ENCODE data around the gene CADPS2.

Gene CADPS2

DNA sequence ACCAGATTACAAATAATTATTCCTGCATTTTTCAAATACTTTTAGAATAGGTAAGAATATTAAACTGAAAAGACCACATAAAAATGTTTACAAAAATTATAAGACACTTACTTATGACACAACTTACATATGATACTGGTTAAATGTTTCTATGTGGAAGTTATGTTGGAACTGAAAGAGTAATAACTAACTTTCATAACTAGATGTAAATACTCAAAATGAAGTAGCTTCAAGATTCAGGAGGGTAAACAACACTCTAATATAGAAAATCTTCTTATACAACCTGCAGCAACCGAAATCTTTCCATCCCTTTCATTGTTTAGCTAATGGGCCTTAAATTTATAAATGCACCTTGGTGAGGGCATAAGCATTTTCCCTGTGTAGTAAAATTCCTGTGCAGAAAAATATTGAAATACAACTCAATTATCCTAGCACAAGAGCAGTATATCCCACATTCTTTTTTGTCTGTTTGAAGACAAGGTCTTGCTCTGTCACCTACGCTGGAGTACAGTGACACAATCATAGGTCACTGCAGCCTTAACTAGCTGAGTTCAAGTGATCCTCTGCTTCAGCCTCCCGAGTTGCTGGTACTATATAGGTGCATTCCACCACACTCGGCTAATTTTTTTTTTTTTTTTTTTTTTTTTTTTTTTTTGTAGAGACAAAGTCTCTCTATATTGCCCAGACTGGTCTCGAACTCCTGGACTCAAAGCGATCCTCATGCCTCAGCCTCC is 168.7 kb downstream of the CADPS2 start:
- no peak overlapping the region for H3K27ac ChIP-seq
- TF ChIP-seq, protein P1, sequence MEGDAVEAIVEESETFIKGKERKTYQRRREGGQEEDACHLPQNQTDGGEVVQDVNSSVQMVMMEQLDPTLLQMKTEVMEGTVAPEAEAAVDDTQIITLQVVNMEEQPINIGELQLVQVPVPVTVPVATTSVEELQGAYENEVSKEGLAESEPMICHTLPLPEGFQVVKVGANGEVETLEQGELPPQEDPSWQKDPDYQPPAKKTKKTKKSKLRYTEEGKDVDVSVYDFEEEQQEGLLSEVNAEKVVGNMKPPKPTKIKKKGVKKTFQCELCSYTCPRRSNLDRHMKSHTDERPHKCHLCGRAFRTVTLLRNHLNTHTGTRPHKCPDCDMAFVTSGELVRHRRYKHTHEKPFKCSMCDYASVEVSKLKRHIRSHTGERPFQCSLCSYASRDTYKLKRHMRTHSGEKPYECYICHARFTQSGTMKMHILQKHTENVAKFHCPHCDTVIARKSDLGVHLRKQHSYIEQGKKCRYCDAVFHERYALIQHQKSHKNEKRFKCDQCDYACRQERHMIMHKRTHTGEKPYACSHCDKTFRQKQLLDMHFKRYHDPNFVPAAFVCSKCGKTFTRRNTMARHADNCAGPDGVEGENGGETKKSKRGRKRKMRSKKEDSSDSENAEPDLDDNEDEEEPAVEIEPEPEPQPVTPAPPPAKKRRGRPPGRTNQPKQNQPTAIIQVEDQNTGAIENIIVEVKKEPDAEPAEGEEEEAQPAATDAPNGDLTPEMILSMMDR (IDR thresholded peaks at IDR 0.05), result no peak
- TF ChIP-seq ZFX (IDR thresholded peaks at IDR 0.05; ENCODE audit: borderline replicate concordance), result no peak

DNA sequence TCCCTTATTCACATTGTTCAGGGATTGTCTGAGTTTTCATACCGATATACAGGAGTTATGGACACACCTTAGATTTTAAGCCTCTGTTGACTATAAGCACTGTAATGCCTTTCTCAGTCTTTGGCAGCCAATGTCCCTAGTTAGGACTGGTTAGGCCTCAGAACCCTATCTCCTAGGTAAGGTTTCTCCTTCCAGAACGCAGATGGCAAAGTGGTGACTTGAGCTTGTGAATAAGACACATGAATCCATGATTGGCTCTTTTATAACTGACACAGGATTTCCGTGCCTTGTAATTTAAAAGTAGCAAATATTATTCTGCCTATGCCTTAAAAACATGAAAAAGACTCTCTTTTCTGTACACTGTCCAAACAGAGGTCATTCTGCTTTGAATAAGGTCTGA is 171.1 kb downstream of the CADPS2 start:
- TF ChIP-seq, protein P1 (IDR thresholded peaks at IDR 0.05), result no peak
- no peak for TF ChIP-seq ZFX (IDR thresholded peaks at IDR 0.05; ENCODE audit: borderline replicate concordance)
- H3K27ac ChIP-seq, result no peak overlapping the region

DNA sequence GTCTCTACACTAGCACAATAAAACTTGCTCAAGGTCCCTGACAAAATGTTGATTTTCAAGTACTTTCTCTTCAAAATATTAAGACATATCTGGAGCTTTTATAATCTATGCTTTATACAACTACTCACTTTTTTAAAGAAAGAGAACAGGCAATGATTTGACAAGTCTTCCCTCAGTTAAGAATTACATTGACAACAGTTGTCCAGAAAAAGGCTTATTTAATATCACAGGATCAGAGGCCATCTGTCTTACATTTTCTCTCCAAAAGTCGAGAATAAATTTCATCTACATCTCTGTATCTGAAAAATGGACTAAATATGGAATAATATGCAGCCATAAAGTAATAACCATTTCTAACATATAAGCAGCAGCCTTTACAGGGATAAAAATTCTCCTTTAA is 175.3 kb downstream of the CADPS2 start:
- H3K27ac ChIP-seq, result no peak overlapping the region
- TF ChIP-seq, protein P1 (IDR thresholded peaks at IDR 0.05), result no peak
- TF ChIP-seq ZFX (IDR thresholded peaks at IDR 0.05; ENCODE audit: borderline replicate concordance), result no peak

DNA sequence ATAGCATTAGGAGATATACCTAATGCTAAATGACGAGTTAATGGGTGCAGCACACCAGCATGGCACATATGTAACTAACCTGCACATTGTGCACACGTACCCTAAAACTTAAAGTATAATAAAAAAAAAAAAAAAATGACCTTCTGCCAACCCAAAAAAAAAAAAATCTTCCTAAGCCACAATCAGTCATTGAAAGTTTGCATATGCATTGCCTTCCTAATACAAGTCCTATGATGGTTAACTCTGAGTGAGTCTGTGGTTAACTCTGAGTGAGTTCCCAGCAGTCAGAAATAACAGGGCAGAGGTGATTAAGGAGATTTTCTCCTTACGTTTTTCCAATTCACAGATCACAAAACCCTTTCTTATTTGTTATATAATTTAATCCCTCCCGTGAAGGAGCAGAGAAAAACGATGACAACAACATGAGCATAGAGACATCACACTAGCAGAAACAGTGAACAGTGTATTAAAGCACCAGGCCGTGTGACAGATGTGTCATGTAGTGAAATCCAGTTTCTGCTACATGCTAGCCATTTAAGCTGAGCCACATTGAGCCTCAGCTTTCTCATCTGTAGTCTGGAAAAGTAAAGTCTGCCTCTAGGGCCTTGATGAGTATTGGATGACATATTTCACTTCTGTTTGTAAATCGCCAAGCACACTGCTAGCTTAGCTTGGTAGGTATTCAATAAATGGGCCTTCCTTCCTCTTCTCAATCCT is 176.2 kb downstream of the CADPS2 start:
- TF ChIP-seq, protein P1 (IDR thresholded peaks at IDR 0.05), result no peak
- no peak for TF ChIP-seq ZFX (IDR thresholded peaks at IDR 0.05; ENCODE audit: borderline replicate concordance)
- no peak overlapping the region for H3K27ac ChIP-seq

DNA sequence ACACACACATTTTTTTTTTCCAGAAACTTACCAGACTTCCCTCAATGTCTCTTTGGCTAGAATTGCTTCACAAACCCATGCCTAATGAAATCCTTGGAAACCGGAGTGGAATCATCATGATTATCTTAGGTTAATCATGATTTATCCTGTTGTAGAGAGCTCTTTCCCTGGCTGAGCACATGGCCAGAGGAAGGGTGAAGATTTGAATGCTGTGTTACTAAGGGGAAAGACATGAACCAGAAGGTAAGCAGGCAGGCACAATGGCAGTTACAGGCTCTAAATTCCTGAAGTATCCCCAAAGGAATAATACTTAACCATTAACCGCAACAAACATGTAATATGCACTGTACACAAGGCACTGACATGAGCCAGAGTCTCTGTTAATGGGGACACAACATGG is 179.4 kb downstream of the CADPS2 start:
- H3K27ac ChIP-seq, result peak overlapping the region; percentile 31; the same call in 1 of the 2 replicates
- TF ChIP-seq ZFX (IDR thresholded peaks at IDR 0.05; ENCODE audit: borderline replicate concordance), result no peak
- TF ChIP-seq, protein P1 (IDR thresholded peaks at IDR 0.05), result no peak

DNA sequence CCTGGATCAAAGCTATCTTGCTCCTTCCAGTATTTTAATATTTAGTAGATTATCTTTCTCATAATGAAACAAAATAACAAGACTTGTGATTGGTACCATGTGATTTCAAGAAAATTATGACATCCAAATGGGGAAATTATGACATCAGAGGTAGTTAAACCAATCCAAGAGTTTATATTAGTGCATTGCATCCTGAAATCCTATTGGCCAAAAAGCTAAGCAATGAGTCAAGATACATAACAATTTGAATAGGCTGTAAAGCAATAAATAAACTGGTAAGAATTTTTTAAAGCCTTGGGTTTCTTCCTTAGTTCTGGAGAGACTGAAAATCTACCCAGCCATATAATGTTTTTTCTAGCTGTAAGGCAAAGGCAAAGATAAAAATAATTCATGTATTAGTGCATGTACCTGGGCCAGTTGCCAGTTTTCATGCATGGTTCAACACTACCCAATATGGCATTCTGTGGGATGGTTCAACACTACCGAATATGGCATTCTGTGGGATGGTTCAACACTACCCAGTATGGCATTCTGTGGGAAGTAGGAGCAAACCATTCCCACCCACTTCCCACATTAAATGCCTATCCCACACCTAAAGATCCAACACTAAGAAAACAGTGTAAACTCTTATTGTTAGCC is 183.3 kb downstream of the CADPS2 start, which contains the start of gene RNF148:
TSS of gene RNF148 (minus strand) at position 51 of the 639 bp plus-strand sequence. CDS start 172 bp downstream, outside the sequence.
- no peak within 1 kb of the TSS for H3K27ac ChIP-seq
- TF ChIP-seq, protein P1 (IDR thresholded peaks at IDR 0.05), result no peak
- TF ChIP-seq ZFX (IDR thresholded peaks at IDR 0.05; ENCODE audit: borderline replicate concordance), result no peak
